Activated CD4-positive, alpha-beta memory T cell treated with anti-CD3 and anti-CD28 coated beads, Interleukin-2, amount 10 ng/mL, durations not matched to agents 7 days and 5 days (primary cell): Measurements from ENCODE around the gene MSANTD2. TPM values are rescaled to one million over a fixed set of nuclear protein-coding genes. Genes with fewer than 3 reads are reported as not detected.
"Not testable (repeated sequence)": the region's sequence is repeated elsewhere in the genome, so short reads cannot be mapped to it uniquely, and the experiment has no call there.

ENCODE experiments used
- CTCF ChIA-PET: fragments of 350-600 bp; sonication (Branson Sonifier 250); formaldehyde crosslinking; loops from one replicate; lab custom pipeline; 2021; ENCODE audit warnings: antibody characterized with exemption, inconsistent platforms; lab: Charles Lee
- POLR2A ChIA-PET: fragments of 350-600 bp; sonication (Branson Sonifier 250); formaldehyde crosslinking; loops from one replicate; lab custom pipeline; 2021; ENCODE audit warnings: antibody characterized with exemption; lab: Charles Lee
- DNase-seq: peaks from one replicate; pipeline ENCODE4 v3.0.0-alpha.2; 2020
- H3K27ac Mint-ChIP-seq: one replicate; pipeline ENCODE4 v1.8.0; 2021; ENCODE audit warnings: mild to moderate bottlenecking, mixed read lengths
- H3K27me3 Mint-ChIP-seq: one replicate; pipeline ENCODE4 v1.8.0; 2021; ENCODE audit warnings: mixed read lengths
- H3K36me3 Mint-ChIP-seq: one replicate; pipeline ENCODE4 v1.8.0; 2021; ENCODE audit warnings: low read depth, mixed read lengths
- H3K4me1 Mint-ChIP-seq: one replicate; pipeline ENCODE4 v1.8.0; 2021; ENCODE audit warnings: mixed read lengths
- H3K4me3 Mint-ChIP-seq: one replicate; pipeline ENCODE4 v1.8.0; 2021; ENCODE audit warnings: mild to moderate bottlenecking, mixed read lengths
- H3K9me3 Mint-ChIP-seq: one replicate; pipeline ENCODE4 v1.8.0; 2021; ENCODE audit warnings: mixed read lengths
- total RNA-seq, 2 experiments: library from RNA; stranded (reverse); gene quantifications; one replicate each; pipeline ENCODE4 v1.2.3, GENCODE V29; 2021

MSANTD2 gene
- total RNA-seq, 2 experiments from 2014 or later: 9.4 to 10.4 TPM

DNA sequence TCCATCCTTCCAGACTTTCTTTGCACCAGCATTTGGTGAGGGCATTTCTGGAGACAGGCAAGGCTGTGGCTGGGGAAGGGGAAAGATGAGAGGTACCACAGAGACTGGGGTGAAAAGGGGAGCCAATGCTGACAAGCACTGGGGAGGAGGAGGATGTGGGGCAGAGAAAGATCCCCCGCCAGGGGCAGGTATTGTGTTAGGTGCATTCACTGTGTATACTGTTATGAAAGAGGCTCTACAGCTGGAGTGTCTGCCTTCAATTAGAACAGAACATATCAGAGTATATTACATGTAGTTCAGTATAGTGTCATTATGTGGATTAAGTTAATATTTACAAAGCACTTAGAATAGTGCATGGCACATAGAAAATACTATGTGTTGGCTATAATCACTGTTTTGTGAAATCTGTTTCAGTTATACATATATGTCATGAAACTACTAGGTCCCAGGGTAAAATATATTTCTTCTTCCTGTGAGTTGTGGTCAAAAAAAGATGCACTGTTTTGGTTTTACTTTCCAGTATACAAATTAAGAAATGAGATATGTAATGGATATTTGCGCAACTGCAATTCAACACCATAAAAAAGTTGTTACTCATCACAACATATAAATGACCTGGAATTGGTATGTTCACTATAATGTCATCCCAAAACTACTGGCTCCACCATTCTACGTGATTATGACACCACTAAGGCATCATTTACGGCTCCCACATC lies 8.4 kb downstream of the MSANTD2 start:
- DNase-seq: no peak
- peaks cover 26% of the 10 kb centered on the region for H3K4me1 Mint-ChIP-seq
- no peak overlapping the region for H3K27ac Mint-ChIP-seq
- CTCF ChIA-PET: interaction anchor here (0.6 to 3.5 kb wide), 4 partner anchors 11 to 123 kb away, joined by 3 to 27 read pairs (median 5); partner anchors contain the start of gene ESAM
- H3K27me3 Mint-ChIP-seq: no peaks in the 10 kb centered on the region
- no peaks in the 10 kb centered on the region for H3K36me3 Mint-ChIP-seq
- no peaks in the 10 kb centered on the region for H3K9me3 Mint-ChIP-seq
- no peak overlapping the region for H3K4me3 Mint-ChIP-seq
- POLR2A ChIA-PET: interaction anchor here (0.8 to 1.5 kb wide), 2 partner anchors 7 to 8 kb away, joined by 3 to 5 read pairs; partner anchors contain the start of gene MSANTD2

DNA sequence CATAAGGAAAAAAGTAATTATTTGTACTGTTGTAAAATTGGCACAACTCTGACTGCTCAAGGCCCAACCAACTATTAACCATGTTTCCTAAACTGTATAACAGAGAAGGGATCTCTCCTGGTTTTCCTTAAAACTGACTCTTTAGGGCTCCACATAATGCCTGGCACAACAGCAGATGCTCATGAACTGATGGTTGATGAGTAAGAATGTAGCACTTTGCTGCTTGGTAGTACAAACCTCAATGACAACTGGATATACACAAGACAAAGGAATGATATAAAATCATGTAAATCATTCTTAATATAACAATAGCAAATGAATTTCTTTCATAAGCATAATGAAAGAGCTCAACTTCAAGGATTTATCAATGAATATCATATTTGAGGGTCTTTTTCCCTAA lies 11.7 kb downstream of the MSANTD2 start:
- Mint-ChIP-seq H3K27ac (no peak overlapping the region), H3K27me3 (no peaks in the 10 kb centered on the region), H3K36me3 (no peaks in the 10 kb centered on the region), H3K4me3 (no peak overlapping the region), H3K4me1 (peaks cover 21% of the 10 kb centered on the region), H3K9me3 (no peaks in the 10 kb centered on the region)
- ChIA-PET CTCF (interaction anchor here (0.7 to 1.6 kb wide), 2 partner anchors 12 to 117 kb away, joined by 3 read pairs; partner anchors contain the start of gene MSANTD2), POLR2A (interaction anchor here (1.9 kb wide), 1 partner anchor 12 kb away, joined by 5 read pairs; the partner anchor contains the start of gene MSANTD2)
- DNase-seq: no peak

DNA sequence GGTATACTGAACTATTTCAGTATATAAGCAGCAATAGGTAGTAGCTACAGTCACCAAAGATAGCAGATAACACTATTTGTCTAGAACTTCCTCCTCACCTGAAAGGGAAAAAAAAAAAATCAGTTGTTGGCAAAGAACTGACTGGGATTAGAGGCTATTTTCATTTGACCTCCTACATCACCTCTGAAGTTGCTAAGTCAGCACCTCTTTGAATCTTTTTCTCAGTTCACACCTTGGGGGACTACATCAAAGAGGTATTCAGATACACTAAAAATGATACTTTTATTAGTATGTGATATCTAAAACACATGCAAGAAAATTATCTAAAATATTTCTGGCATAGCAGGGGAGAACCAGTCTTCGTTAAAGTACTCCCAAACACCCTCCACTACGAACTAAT lies 16.2 kb downstream of the MSANTD2 start:
- ChIA-PET CTCF (interaction anchor here (0.6 to 2.5 kb wide), 3 partner anchors 10 to 140 kb away, joined by 3 to 12 read pairs (median 10); partner anchors contain the start of gene ESAM), POLR2A (no interaction called here)
- no peaks in the 10 kb centered on the region for H3K4me1 Mint-ChIP-seq
- H3K4me3 Mint-ChIP-seq: no peak overlapping the region
- H3K27ac Mint-ChIP-seq: no peak overlapping the region
- H3K27me3 Mint-ChIP-seq: no peaks in the 10 kb centered on the region
- H3K36me3 Mint-ChIP-seq: no peaks in the 10 kb centered on the region
- no peaks in the 10 kb centered on the region for H3K9me3 Mint-ChIP-seq
- no peak for DNase-seq

DNA sequence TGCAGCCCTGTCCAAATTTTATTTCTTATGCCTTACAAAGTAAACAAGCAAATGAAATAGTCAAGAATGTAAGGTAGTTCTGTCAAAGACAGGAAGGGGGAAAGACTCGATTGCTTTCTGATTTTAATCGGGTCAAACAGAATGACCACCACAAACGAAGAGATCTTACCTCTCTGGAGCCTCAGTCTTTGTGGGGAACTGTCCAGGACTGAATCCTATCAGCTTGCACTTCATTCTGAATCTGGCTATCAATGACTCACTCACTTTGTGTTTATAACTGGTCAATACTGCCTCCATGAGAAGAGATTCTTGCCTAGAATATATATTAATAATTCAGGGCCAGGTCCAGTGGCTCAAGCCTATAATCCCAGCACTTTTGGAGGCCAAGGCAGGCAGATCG lies 17.2 kb downstream of the MSANTD2 start:
- H3K4me1 Mint-ChIP-seq: no peaks in the 10 kb centered on the region
- CTCF ChIA-PET: interaction anchor here (0.7 to 2.5 kb wide), 4 partner anchors 10 to 36 kb away, joined by 3 to 12 read pairs (median 3); partner anchors contain the start of gene ESAM

DNA sequence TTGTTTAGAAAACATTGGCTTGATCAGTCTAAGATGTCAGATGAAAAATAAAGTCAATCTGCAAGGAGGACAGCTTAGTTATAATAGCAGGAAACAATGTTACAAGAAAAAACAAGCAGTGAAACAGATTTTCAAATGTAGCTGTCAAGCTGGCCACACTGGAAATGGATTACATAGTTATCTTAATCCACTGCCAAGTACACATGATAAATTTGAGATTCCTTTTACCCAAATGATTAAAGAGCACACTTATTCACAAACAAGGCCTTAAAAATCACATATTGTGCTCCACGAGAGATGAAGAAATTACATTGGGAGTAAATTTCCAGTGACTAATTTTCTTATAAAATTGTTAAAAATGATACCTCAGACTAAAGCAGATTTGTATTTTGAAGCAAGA lies 20.6 kb downstream of the MSANTD2 start:
- no peak for DNase-seq
- Mint-ChIP-seq H3K9me3 (no peaks in the 10 kb centered on the region), H3K4me1 (peaks cover 13% of the 10 kb centered on the region), H3K27me3 (no peaks in the 10 kb centered on the region), H3K4me3 (no peak overlapping the region), H3K36me3 (peaks cover 2% of the 10 kb centered on the region), H3K27ac (no peak overlapping the region)
- CTCF ChIA-PET: interaction anchor here (1.2 to 2.2 kb wide), 4 partner anchors 14 to 110 kb away, joined by 3 to 5 read pairs (median 4); no protein-coding TSS in a partner anchor
- POLR2A ChIA-PET: no interaction called here

More for the DNA sequence above, 17.2 kb downstream of the MSANTD2 start:
- Mint-ChIP-seq H3K27ac (no peak overlapping the region), H3K27me3 (no peaks in the 10 kb centered on the region), H3K36me3 (no peaks in the 10 kb centered on the region), H3K4me3 (no peak overlapping the region), H3K9me3 (no peaks in the 10 kb centered on the region)
- DNase-seq: no peak
- POLR2A ChIA-PET: no interaction called here

DNA sequence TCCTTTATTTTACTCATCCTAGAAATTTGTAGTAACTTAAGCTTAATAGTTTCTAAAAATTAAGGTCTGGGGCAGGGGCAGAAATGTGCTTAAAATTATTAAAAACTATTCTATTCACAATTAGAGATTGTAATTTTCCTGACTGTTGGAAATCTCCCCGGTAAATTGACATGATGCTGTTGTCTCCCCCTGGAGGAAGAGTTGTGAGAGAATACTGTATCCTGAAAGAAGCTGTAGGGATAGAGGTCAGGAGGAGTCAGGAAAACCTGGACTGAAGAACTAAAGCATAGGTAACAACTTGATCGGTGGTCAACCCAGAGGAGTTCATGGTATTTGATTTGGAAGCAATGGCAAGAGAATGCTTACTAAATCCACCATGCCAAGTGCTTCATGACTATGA lies 21.9 kb downstream of the MSANTD2 start:
- ChIA-PET CTCF (interaction anchor here (0.8 to 2.2 kb wide), 3 partner anchors 15 to 109 kb away, joined by 3 to 5 read pairs (median 3); no protein-coding TSS in a partner anchor), POLR2A (no interaction called here)
- H3K27me3 Mint-ChIP-seq: no peaks in the 10 kb centered on the region
- no peaks in the 10 kb centered on the region for H3K9me3 Mint-ChIP-seq
- H3K4me3 Mint-ChIP-seq: no peak overlapping the region
- no peak overlapping the region for H3K27ac Mint-ChIP-seq
- peaks cover 2% of the 10 kb centered on the region for H3K36me3 Mint-ChIP-seq
- no peak for DNase-seq
- peaks cover 13% of the 10 kb centered on the region for H3K4me1 Mint-ChIP-seq

DNA sequence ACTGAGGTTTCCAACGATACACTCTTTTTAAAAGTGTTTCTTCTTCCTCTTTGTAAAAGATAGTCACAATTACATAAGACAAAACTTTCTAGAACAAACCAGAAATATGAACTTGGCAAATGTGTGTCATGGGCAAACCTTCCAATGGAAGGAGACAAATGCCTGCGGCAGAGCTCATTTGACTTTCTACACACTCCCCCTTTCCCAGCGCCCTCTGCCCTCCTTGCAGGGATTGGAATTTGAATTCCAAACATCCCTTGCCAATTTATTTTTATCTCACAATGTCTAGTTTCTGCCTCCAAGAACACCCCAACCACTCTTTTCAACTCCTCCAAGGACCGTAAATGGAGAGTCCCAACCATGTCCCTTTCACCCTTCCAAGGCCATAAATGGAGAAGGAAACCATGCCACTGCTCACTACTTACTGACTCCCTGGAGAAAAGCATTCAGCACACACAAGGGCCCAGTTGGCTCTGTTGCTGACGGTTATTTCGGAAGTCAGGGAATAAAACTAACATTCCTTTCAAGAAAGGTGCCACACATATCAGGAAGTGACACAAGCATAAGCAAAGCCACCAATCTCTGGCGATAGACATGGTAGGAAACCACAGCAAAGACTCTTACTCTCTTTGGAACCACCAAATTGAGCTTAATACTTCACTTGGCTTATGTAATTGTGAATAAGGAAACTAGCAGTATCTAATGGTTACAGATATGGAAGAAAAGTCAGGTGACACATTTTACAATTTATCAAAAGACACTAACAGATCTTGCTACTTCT lies 23.2 kb downstream of the MSANTD2 start:
- H3K4me3 Mint-ChIP-seq: no peak overlapping the region
- H3K27me3 Mint-ChIP-seq: no peaks in the 10 kb centered on the region
- no peak overlapping the region for H3K27ac Mint-ChIP-seq
- no peaks in the 10 kb centered on the region for H3K9me3 Mint-ChIP-seq
- H3K36me3 Mint-ChIP-seq: peaks cover 3% of the 10 kb centered on the region
- ChIA-PET POLR2A (no interaction called here), CTCF (interaction anchor here (0.9 kb wide), 1 partner anchor 59 kb away, joined by 3 read pairs; no protein-coding TSS in a partner anchor)
- peaks cover 13% of the 10 kb centered on the region for H3K4me1 Mint-ChIP-seq
- no peak for DNase-seq

DNA sequence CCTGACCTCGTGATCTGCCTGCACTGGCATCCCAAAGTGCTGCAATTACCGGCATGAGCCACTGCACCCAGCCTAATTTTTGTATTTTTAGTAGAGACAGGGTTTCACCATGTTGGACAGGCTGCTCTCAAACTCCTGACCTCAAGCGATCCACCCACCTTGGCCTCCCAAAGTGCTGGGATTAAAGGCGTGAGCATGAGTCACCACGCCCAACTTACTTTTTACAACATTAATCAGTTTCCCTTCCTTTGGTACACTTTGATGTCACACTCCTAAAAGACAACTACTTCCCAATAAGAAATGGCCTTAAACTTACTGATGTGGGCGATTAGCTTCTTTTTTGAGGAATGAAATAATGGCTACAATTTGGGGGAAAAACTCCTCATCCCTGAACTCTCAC lies 29.2 kb downstream of the MSANTD2 start:
- H3K4me3 Mint-ChIP-seq, POLR2A ChIA-PET, CTCF ChIA-PET, DNase-seq, H3K4me1 Mint-ChIP-seq, H3K27ac Mint-ChIP-seq, H3K27me3 Mint-ChIP-seq, H3K9me3 Mint-ChIP-seq: not testable (repeated sequence)
- peaks cover 12% of the 10 kb centered on the region for H3K36me3 Mint-ChIP-seq

DNA sequence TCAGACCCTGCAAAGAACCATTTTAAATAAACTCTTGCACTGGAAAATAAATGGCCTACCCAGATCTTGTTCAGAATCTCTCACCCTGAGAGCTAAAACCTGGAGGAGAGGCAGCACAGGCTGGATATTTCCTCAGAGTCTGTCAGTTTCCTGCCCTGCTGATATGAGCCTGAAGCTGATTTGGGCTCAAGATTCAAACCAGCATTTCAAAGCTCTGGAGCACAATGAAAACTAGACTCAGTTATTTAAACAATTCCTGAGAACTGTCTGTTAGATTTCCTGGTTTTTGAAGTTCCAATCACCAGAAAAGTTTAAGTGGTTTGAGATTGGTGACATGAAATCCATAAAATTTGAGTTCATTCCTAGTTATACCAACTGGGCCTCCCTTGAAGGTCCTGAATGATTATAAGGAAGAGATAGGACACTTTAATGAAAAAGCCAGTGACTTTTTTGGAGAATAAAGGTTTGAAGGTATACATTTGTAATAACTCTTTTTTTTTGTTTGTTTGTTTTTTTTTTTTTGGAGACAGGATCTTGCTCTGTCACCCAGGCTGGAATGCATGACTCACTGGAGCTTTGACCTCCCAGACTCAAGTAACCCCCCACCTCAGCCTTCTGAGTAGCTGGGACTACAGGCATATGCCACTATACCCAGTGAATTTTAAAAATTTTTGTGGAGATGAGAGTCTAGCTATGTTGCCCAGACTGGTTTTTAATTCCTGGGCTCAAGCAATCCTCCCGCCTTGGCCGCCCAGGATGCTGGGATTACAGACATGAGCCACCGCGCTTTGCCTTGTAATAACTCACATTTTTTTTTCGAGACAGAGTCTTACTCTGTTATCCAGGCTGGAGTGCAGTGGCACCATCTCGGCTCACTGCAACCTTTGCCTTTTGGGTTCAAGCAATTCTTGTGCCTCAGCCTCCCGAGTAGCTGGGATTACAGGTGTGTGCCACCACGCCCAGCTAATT lies 30.1 kb downstream of the MSANTD2 start:
- CTCF ChIA-PET: interaction anchor here (1.0 to 1.4 kb wide), 4 partner anchors 12 to 100 kb away, joined by 3 to 4 read pairs (median 3); no protein-coding TSS in a partner anchor
- Mint-ChIP-seq H3K27me3 (no peaks in the 10 kb centered on the region), H3K4me3 (no peak overlapping the region), H3K9me3 (no peaks in the 10 kb centered on the region), H3K36me3 (peaks cover 12% of the 10 kb centered on the region), H3K27ac (no peak overlapping the region), H3K4me1 (no peaks in the 10 kb centered on the region)
- no peak for DNase-seq
- POLR2A ChIA-PET: interaction anchor here (1.2 to 1.3 kb wide), 2 partner anchors 21 to 23 kb away, joined by 4 read pairs; no protein-coding TSS in a partner anchor

DNA sequence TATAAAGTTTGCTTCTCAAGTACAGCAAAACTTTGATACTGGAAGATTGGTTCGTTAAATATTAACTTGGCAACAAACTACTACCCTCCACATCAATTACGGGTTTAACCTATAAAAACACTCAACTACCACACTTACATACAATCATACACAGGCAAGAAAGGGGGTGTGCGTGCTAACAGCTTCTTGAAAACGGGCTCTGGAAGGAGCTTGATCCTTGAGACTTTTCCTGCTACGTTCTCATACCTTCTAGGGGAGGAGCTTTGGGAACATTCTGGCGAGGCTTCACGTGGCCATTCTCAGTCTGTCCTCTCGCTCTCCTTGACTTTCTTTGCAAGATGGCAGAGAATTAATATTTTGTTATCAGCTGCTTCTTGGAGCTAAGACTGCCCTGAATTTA lies 31.3 kb downstream of the MSANTD2 start:
- Mint-ChIP-seq H3K27ac (no peak overlapping the region), H3K4me1 (no peaks in the 10 kb centered on the region), H3K27me3 (no peaks in the 10 kb centered on the region), H3K4me3 (no peak overlapping the region), H3K36me3 (peaks cover 12% of the 10 kb centered on the region), H3K9me3 (no peaks in the 10 kb centered on the region)
- DNase-seq: no peak
- CTCF ChIA-PET: interaction anchor here (0.5 to 1.4 kb wide), 5 partner anchors 11 to 155 kb away, joined by 3 to 4 read pairs (median 4); no protein-coding TSS in a partner anchor
- POLR2A ChIA-PET: no interaction called here

DNA sequence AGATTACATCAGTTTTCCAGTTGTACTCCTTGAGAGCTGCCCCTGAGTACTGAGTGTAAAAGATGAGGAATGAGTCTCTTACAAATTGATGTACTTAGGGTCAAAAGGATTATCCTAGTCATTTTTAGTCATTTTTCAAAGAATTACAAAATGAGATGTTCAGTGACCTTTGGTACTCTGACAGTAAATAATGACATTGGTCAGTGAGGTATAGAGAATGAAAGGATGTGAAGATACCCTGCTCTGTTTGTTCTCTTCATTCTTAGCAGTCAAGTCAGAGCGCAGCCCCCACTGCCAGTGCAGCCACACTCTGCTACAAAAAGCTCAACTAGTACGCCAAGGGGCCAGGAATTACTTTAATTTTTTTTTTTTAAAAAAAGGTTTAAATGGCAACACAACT lies 34.0 kb downstream of the MSANTD2 start:
- Mint-ChIP-seq H3K4me3 (no peak overlapping the region), H3K27ac (no peak overlapping the region), H3K36me3 (peaks cover 5% of the 10 kb centered on the region), H3K4me1 (peaks cover 7% of the 10 kb centered on the region), H3K9me3 (no peaks in the 10 kb centered on the region), H3K27me3 (peaks cover 8% of the 10 kb centered on the region)
- ChIA-PET CTCF (interaction anchor here (0.6 to 5.7 kb wide), 4 partner anchors 22 to 1115 kb away, joined by 3 to 60 read pairs (median 3); no protein-coding TSS in a partner anchor), POLR2A (no interaction called here)
- no peak for DNase-seq
